ENCODE data around the gene LASP1. TPM values are rescaled to one million over a fixed set of nuclear protein-coding genes. Genes with fewer than 3 reads are reported as not detected.

LASP1 gene
- total RNA-seq, 1 experiment from 2014 or later = 68.1 TPM

- no TSS peak for BruUV-seq (replicated peaks)
- TF ChIP-seq CTCF (IDR thresholded peaks at IDR 0.05; ENCODE audit: unreplicated experiment) = no peak
- CTCF ChIA-PET = interaction anchor here (0.9 kb wide), 1 partner anchor 10 kb away, joined by 3 read pairs; no protein-coding TSS in a partner anchor
- no peaks in the 10 kb centered on the region for H3K9me3 Mint-ChIP-seq (ENCODE audit: unreplicated experiment)
- H3K4me1 Mint-ChIP-seq (ENCODE audit: insufficient read depth, unreplicated experiment) = peaks cover 6% of the 10 kb centered on the region
- no peak overlapping the region for H3K27ac Mint-ChIP-seq (ENCODE audit: low read depth, unreplicated experiment)
- DNase-seq (ENCODE audit: unreplicated experiment) = no peak
- H3K4me3 Mint-ChIP-seq (ENCODE audit: unreplicated experiment) = no peak overlapping the region
- intact Hi-C loops (cut with micrococcal nuclease) = no loop called here
- no peaks in the 10 kb centered on the region for H3K27me3 Mint-ChIP-seq (ENCODE audit: insufficient read depth, unreplicated experiment)
- POLR2A ChIA-PET = interaction anchor here (1.2 kb wide), 1 partner anchor 19 kb away, joined by 5 read pairs; no protein-coding TSS in a partner anchor
- peaks cover 57% of the 10 kb centered on the region for H3K36me3 Mint-ChIP-seq (ENCODE audit: insufficient read depth, unreplicated experiment)
Measured at GRCh38 chr17:38920374-38921291, 50.8 kb downstream of the LASP1 start.

- no peak for DNase-seq (ENCODE audit: unreplicated experiment)
- H3K36me3 Mint-ChIP-seq (ENCODE audit: insufficient read depth, unreplicated experiment) = peaks cover 45% of the 10 kb centered on the region
- H3K4me1 Mint-ChIP-seq (ENCODE audit: insufficient read depth, unreplicated experiment) = peaks cover 6% of the 10 kb centered on the region
- BruUV-seq (replicated peaks) = no TSS peak
- no peak for TF ChIP-seq CTCF (IDR thresholded peaks at IDR 0.05; ENCODE audit: unreplicated experiment)
- ChIA-PET POLR2A (interaction anchor here (0.7 to 1.4 kb wide), 3 partner anchors 15 to 51 kb away, joined by 3 to 5 read pairs (median 5); no protein-coding TSS in a partner anchor), CTCF (no interaction called here)
- no peaks in the 10 kb centered on the region for H3K27me3 Mint-ChIP-seq (ENCODE audit: insufficient read depth, unreplicated experiment)
- no peaks in the 10 kb centered on the region for H3K9me3 Mint-ChIP-seq (ENCODE audit: unreplicated experiment)
- H3K4me3 Mint-ChIP-seq (ENCODE audit: unreplicated experiment) = no peak overlapping the region
- intact Hi-C loops (cut with micrococcal nuclease) = no loop called here
- no peak overlapping the region for H3K27ac Mint-ChIP-seq (ENCODE audit: low read depth, unreplicated experiment)
Measured at GRCh38 chr17:38921756-38922411, 52.0 kb downstream of the LASP1 start.

- BruUV-seq (replicated peaks) = no TSS peak
- Mint-ChIP-seq H3K4me1 (ENCODE audit: insufficient read depth, unreplicated experiment) (peaks cover 6% of the 10 kb centered on the region), H3K27ac (ENCODE audit: low read depth, unreplicated experiment) (no peak overlapping the region), H3K9me3 (ENCODE audit: unreplicated experiment) (no peaks in the 10 kb centered on the region), H3K4me3 (ENCODE audit: unreplicated experiment) (no peak overlapping the region), H3K27me3 (ENCODE audit: insufficient read depth, unreplicated experiment) (no peaks in the 10 kb centered on the region), H3K36me3 (ENCODE audit: insufficient read depth, unreplicated experiment) (peaks cover 37% of the 10 kb centered on the region)
- ChIA-PET CTCF (interaction anchor here (0.6 to 1.1 kb wide), 2 partner anchors 21 to 54 kb away, joined by 3 read pairs; no protein-coding TSS in a partner anchor), POLR2A (interaction anchor here (0.7 to 1.4 kb wide), 2 partner anchors 14 to 51 kb away, joined by 3 to 5 read pairs; no protein-coding TSS in a partner anchor)
- DNase-seq (ENCODE audit: unreplicated experiment) = peak; percentile 69
- intact Hi-C loops (cut with micrococcal nuclease) = no loop called here
- TF ChIP-seq CTCF (IDR thresholded peaks at IDR 0.05; ENCODE audit: unreplicated experiment) = no peak
Measured at GRCh38 chr17:38922538-38923297, 52.9 kb downstream of the LASP1 start.

Measured in MCF 10A (cell line).